Prostate gland (tissue), 2 donors: ENCODE data around the gene ERC2. TPM values are rescaled to one million over a fixed set of nuclear protein-coding genes. Genes with fewer than 3 reads are reported as not detected.

Source experiments
- DNase-seq: peaks from one replicate; pipeline ENCODE4 v3.0.0-alpha.2; 2019; ENCODE audit warnings: low spot score
- H3K27ac ChIP-seq, 2 donors: fragments of 200-600 bp; sonication (generic); 2 replicates each; pipeline ENCODE4 v1.5.1; 2017 to 2019
- H3K27me3 ChIP-seq: fragments of 200-600 bp; sonication (generic); replicated peaks from 2 replicates; pipeline ENCODE4 v1.5.1; 2019; ENCODE audit not compliant: insufficient read depth
- H3K36me3 ChIP-seq, 2 donors: fragments of 200-600 bp; sonication (generic); 1 replicate in 1 of 2; 2 replicates in 1 of 2; pipeline versions ENCODE4 v1.5.1 to v1.8.1; 2017 to 2019
- H3K4me1 ChIP-seq: fragments of 200-600 bp; sonication (generic); replicated peaks from 2 replicates; pipeline ENCODE4 v1.5.1; 2019
- H3K4me3 ChIP-seq, 2 donors: fragments of 200-600 bp; sonication (generic); 2 replicates each; pipeline ENCODE4 v1.5.1; 2017 to 2019
- H3K9me3 ChIP-seq: fragments of 200-600 bp; sonication (generic); 2 replicates; pipeline ENCODE4 v1.5.1; 2017
- POLR2A ChIP-seq: fragments of 450-650 bp; IDR thresholded peaks from one replicate; pipeline ENCODE4 v1.6.1; 2016; ENCODE audit warnings: antibody characterized with exemption, mild to moderate bottlenecking
- POLR2AphosphoS5 ChIP-seq: sonication (generic); formaldehyde crosslinking; IDR thresholded peaks from one replicate; pipeline ENCODE4 v1.6.1; 2017; ENCODE audit warnings: antibody characterized with exemption
- WGBS: methylation state at CpG from one replicate; pipeline ENCODE4 v1.1.5; 2018; 5-methylcytosine and 5-hydroxymethylcytosine counted together
- intact Hi-C: fragments of 100-400 bp; cut with DNase I; formaldehyde crosslinking; loops from one replicate; pipeline ENCODE4 v1.14.2; 2022
- total RNA-seq, 2 donors: library from RNA; depleted of rRNA; stranded (reverse); fragments of >200 nt; gene quantifications; one replicate each; pipeline ENCODE4 v1.1.0, GENCODE V29; 2016
- TF ChIP-seq, protein P1 (sequence below), 4 experiments: fragments of 200-600 bp in 2 of 4; fragments of 450-650 bp in 2 of 4; sonication (generic) in 2 of 4; IDR thresholded peaks; 1 replicate in 3 of 4; 2 replicates in 1 of 4; pipeline ENCODE4 v1.5.1; 2016 to 2019; ENCODE audit warnings: antibody characterized with exemption in 4 of 4, mild to moderate bottlenecking in 2 of 4, moderate library complexity in 2 of 4

Gene ERC2
- total RNA-seq, 2 donors from 2014 or later = 1.0 to 2.7 TPM

GRCh38 chr3:56061279-56061626, 407.0 kb downstream of the ERC2 start:
- H3K4me1 ChIP-seq = peaks cover 5% of the 10 kb centered on the region
- WGBS = 45% methylated on average over 2 of the region's 2 CpGs
- no peak for DNase-seq
- no peaks in the 10 kb centered on the region for H3K27me3 ChIP-seq
- TF ChIP-seq, protein P1, sequence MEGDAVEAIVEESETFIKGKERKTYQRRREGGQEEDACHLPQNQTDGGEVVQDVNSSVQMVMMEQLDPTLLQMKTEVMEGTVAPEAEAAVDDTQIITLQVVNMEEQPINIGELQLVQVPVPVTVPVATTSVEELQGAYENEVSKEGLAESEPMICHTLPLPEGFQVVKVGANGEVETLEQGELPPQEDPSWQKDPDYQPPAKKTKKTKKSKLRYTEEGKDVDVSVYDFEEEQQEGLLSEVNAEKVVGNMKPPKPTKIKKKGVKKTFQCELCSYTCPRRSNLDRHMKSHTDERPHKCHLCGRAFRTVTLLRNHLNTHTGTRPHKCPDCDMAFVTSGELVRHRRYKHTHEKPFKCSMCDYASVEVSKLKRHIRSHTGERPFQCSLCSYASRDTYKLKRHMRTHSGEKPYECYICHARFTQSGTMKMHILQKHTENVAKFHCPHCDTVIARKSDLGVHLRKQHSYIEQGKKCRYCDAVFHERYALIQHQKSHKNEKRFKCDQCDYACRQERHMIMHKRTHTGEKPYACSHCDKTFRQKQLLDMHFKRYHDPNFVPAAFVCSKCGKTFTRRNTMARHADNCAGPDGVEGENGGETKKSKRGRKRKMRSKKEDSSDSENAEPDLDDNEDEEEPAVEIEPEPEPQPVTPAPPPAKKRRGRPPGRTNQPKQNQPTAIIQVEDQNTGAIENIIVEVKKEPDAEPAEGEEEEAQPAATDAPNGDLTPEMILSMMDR (IDR thresholded peaks at IDR 0.05) = no peak
- TF ChIP-seq POLR2A (no peak), POLR2AphosphoS5 (peak; percentile 33)
- intact Hi-C loops = no loop called here
- no peaks in the 10 kb centered on the region for H3K9me3 ChIP-seq
- no peak overlapping the region for H3K4me3 ChIP-seq
- H3K36me3 ChIP-seq = no peaks in the 10 kb centered on the region
- H3K27ac ChIP-seq = no peak overlapping the region

GRCh38 chr3:56060521-56061278, 407.6 kb downstream of the ERC2 start:
- Histone ChIP-seq H3K4me1 (peaks cover 5% of the 10 kb centered on the region), H3K9me3 (no peaks in the 10 kb centered on the region), H3K4me3 (no peak overlapping the region), H3K27ac (no peak overlapping the region), H3K36me3 (no peaks in the 10 kb centered on the region), H3K27me3 (no peaks in the 10 kb centered on the region)
- no peak for DNase-seq
- no peak for TF ChIP-seq POLR2A
- TF ChIP-seq, protein P1 (IDR thresholded peaks at IDR 0.05) = no peak
- TF ChIP-seq POLR2AphosphoS5 = no peak
- 43% methylated on average over 6 of the region's 6 CpGs for WGBS
- intact Hi-C loops = no loop called here

DNA sequence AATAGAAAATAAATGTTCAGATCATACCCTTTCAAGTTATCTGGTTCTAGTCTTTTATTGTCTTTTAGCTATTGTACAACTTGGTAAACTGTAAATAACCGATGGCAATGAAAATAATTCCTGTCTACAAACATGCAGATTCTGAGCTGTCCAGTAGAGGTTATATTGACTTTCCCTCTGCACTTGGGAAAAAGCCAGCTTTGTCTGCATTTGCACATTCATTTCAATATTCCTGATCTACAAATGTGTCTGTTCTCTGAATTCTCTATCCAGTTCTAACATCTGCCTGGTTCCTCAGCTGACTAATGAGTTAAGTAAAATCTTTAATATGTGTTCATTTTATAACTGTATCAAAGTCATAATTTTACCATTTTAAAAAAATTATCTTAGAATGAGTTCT, 408.5 kb downstream of the ERC2 start:
- no peak for DNase-seq
- intact Hi-C loops = no loop called here
- H3K27me3 ChIP-seq = no peaks in the 10 kb centered on the region
- 51% methylated on average over 1 of the region's 1 CpG for WGBS
- TF ChIP-seq, protein P1 (IDR thresholded peaks at IDR 0.05) = no peak
- TF ChIP-seq POLR2A (no peak), POLR2AphosphoS5 (no peak)
- no peaks in the 10 kb centered on the region for H3K36me3 ChIP-seq
- H3K9me3 ChIP-seq = no peaks in the 10 kb centered on the region
- H3K4me1 ChIP-seq = peaks cover 5% of the 10 kb centered on the region
- H3K27ac ChIP-seq = no peak overlapping the region
- no peak overlapping the region for H3K4me3 ChIP-seq

DNA sequence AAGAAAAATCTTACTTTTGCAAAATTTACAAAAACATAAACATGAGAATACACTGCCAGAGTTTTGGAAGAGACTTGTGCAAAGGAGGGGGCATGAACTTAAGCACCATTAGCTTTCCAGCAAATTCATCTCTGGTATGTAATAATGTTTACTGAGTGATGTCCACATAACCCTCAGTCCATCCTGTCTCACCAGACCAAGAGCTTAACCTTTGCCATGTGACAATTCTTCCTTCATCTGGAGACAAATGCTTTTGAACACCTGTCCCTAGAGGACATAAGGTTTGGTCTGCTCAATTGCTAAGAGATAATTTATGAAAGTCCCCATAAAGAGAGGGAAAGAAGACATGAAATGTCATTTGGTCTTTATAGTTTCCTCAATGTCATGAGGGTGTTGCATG, 412.3 kb downstream of the ERC2 start:
- H3K36me3 ChIP-seq = no peaks in the 10 kb centered on the region
- intact Hi-C loops = no loop called here
- no peaks in the 10 kb centered on the region for H3K27me3 ChIP-seq
- no peak for TF ChIP-seq POLR2AphosphoS5
- TF ChIP-seq, protein P1 (IDR thresholded peaks at IDR 0.05) = no peak
- no peak for TF ChIP-seq POLR2A
- H3K4me3 ChIP-seq = no peak overlapping the region
- DNase-seq = no peak
- no peak overlapping the region for H3K27ac ChIP-seq
- H3K4me1 ChIP-seq = peaks cover 5% of the 10 kb centered on the region
- H3K9me3 ChIP-seq = no peaks in the 10 kb centered on the region

DNA sequence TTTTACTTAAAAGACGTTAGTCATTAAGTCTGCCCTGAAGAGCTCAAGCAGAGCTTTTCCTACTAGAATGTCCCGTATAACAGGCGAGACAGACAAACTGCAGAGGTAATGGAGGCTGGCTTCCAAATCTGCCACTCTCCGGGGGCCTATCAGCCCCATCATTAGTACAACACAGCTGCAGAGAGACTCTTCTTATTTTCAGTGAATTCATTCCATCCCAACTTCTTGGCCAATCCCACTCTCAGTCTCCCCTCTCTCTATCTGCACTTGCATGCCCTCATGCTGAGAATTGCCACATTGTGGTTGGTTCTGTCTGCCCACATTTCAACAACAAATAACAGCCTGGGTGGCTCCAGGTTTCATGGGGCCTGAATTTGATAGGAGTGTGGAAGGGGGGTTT, 412.7 kb downstream of the ERC2 start:
- 54% methylated on average over 4 of the region's 4 CpGs for WGBS
- Histone ChIP-seq H3K36me3 (no peaks in the 10 kb centered on the region), H3K27me3 (no peaks in the 10 kb centered on the region), H3K4me3 (no peak overlapping the region), H3K4me1 (peaks cover 2% of the 10 kb centered on the region), H3K9me3 (no peaks in the 10 kb centered on the region), H3K27ac (no peak overlapping the region)
- intact Hi-C loops = no loop called here
- DNase-seq = no peak
- TF ChIP-seq, protein P1 (IDR thresholded peaks at IDR 0.05) = no peak
- TF ChIP-seq POLR2A (no peak), POLR2AphosphoS5 (no peak)
